ENCODE measurements around the gene FBXW7.

Gene FBXW7

DNA sequence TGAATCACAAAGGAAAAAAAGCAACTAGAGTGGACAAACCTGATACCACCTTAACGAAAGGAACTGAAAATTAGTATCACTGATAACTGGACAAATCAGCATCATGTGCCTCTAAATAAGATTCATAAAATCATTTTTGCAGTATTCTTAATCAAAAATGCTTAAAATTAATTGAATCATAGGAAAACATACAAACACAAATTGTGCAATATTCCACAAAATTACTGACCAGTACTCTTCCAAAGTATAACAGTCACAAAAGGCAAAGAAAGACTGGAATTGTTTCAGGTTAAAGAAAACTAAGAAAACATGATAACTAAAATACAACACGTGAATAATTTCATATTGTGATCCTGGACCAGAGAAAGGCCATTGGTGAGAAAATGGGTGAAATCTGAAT is 27.1 kb downstream of the FBXW7 start:
- no peak for DNase-seq

DNA sequence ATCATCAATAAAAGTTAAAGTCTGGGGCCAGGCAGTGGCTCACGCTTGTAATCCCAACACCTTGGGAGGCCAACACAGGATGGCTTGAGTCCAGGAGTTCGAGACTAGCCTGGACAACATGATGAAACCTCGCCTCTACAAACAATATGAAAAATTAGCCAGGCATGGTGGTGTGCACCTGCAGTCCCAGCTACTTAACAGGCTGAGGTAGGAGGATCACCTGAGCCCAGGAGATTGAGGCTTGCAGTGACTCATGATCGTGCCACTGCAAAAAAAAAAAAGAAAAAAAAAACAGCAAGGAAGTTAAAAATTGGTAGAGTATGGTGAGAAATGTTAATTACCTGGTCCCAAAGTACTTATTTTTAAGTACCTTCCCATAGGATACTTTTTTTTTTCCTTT is 27.5 kb downstream of the FBXW7 start:
- no peak for DNase-seq

DNA sequence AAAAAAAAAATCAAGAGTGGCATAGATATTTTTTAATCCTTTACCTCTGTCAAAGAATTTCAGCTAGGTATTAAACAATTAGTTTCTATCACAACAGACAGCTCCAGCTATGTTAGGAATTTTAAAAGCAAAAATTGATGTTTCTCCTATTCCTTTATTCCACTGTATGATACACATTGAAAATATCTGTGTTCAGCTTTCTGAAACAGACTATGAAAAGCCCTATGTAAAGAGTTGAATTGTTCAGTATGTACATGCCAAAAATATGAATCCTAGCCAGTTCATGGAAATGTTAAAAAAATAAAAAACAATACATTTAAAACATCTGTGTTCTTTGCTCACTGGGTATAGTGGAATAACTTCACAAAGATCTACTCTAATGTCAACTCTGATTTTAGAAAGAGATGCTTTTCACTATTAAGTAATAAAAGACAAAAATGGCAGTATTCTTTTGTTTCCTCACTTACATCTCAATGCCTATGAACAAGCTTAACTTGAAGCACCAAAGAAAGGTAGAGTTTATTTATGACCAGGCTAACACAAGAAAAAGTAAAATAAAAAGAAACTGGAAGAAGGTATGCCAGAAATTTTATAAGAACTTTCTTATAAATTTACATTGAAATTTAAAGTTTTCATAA is 32.1 kb downstream of the FBXW7 start:
- no peak for DNase-seq

DNA sequence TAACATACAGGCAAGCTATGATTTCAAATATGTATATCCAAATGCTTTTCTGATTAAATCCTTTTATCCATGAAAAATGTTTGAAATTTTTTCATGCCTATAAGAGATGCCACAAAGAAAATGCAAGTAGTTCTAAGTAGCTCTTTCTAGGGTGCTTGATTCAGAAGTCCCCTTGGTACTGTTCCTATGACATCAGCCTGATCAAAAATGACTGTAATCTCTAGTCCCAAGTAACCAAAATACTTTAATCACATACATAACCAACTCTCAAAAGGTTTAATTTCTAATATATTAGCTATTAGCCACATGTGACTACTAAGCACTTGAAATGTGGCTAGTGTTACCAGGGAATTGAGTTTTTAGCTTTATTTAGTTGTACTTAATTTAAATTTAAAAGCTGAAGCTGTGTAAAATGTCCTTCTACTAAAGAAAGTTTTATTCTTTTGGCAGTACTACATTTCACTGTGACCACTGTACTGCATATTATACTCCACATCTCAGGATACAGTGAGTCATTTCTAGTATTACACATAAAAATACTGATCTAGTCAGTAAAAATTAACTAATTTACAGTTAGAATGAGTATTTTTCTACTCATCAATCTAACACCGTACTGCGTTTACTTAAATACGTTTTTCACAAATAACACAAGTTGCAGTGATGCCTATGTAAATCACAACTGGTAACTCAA is 33.9 kb downstream of the FBXW7 start:
- DNase-seq, result no peak

DNA sequence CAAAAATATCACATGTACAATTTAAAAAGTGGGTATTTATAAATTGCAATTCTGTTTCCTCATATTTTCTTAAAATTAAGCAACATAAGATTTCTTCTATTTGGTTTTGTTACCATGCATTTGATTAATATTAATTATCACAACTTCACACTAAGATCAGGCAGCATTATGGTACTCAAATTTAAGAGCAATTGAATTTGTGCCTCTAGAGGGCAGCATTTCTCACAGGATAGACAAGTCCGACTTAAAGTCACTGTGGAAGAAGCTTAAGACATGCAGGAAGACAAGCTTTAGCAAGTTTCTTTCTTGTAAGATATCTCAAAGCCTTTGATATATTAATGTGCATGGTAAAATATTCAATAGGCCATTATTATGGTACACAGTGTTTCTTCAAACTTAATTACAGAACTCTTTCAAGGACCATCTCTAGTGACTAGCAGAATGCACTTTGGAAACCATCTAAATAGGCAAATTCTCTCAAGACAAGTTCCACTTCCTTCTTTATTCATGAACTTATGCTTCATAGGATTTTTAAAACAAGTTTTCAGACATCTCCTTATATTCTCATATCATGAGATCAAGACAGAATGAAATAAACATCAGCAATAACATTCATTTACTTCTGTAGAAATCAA is 35.0 kb downstream of the FBXW7 start:
- DNase-seq, result peak; percentile 23

DNA sequence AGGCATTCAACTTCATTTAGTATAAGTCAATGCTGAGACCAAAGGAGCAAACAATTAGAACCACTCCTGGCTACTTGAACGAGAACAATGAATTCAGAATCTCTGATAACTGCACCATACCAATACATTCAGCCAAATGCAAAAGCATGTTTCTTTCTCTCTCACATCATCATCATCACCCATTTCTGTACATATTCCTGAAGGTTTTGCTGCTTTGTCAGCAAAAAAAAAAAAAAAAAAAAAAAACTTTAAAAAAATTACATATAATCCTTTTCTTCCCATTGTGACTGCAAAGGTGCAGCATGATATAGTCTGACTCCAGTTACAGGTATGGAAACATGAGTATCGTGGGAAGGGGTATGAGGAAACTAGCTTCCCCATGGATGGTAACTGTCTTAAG is 35.6 kb downstream of the FBXW7 start:
- no peak for DNase-seq

DNA sequence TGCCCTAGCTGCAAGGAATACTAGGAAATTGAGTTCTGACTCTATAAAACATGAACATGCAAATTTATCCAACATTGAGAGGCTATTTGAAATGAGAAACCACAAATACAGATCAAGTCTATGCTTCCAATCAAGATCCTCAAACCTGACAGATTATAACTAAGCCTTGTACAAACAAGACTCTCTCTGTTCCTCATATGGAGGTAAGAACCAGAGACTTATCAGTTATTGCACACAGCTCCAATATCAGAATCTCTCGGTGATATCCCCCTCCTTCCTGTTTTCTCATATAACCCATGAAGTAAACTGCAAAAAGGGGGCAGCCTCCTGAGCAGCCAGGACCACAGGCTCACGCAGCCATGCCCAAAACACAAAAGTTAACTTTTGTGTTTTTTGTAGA is 36.5 kb downstream of the FBXW7 start:
- no peak for DNase-seq

DNA sequence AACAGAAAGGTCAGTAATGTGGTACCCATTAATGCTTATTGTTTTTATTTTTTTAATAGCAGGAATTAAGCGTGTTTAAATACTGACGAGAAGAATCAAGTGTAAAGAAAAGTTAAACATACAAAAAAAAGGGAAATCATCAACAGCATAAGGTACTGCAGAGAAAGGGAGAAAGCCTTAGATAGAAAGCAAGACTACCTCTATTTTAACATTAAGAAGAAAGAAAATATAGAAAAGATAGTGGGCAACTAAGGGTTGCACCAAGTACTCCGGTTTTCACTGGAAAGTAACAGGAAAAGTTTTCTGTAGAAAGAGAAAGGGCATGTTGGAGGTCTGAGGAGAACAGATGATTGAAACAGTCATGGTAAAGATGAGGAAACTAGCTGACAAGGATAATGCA is 41.9 kb downstream of the FBXW7 start:
- DNase-seq, result no peak

DNA sequence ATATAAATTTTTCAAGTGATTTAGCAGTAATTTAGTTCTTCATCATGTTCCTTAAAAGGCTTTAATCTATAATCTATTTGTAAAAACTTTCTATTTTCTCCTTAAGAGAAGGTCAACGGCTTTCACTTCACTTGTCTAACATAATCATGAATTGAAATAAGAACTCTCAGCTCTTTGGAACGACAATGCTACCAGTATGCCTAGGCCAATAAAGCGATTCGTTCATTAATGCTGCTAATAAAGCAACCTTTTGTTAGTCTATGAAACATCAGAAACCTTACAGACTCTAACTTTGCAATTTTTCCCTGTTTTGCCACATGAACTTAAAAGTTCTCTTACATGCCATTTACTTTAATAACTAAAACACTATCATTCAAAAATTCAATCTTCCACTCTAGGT is 47.6 kb downstream of the FBXW7 start:
- DNase-seq, result no peak

DNA sequence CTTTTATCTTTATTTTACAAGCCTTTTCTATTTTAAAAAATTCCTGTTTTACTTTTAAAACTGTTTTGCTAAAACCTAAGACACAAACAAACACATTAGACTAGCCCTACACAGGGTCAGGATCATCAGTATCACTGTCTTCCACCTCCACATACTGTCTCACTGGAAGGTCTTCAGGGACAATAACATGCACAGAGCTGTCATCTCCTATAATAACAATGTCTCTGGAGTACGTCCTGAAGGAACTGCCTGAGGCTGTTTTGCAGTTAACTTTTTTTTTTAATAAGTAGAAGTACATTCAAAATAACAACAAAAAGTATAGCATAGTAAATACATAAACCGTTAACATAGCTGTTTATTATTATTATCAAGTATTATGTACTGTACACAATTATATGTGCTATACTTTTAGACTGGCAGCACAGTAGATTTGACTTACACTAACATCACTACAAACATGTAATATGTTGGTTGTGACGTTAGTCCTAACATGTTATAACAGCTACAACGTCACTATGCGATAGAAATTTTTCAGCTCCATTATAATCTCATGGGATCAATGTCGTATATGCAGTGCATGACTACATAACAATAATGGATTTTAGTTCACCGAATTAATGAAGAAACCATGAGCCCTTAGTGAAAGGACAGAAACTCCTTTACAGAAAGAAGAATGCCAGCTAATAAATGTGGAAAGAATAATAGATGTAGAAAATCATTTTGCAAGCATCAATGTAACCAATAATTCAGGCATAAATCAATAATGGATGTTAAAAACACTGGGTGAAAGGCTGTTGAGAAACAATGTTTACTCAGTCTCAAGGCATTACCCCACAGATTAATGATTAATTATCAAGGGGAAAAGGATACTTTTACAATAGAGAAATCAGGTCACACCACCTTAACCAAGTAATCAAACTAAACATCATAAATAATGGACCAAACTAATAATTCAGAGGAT is 49.2 kb downstream of the FBXW7 start:
- no peak for DNase-seq

DNA sequence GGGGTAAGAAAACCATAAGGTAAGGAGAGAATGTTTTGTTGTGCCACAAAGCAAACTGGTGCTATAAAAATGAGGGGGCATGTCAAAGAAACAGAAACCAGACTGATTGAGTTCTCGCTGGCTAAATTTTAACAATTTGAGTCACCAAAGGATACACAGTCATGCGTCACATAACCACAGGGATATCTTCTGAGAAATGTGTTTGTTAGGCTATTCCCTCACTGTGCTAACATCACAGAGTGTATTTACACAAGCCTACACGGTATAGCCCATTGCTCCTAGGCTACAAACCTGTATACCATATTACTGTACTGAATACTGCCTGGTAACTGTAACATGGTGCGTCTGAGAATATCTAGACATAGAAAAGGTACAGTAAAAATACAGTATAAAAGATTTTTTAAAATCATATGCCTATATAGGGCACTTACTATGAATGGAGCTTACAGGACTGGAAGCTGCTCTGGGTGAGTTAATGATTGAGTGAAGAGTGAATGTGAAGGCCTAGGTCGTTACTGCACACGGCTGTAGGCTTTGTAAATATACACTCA is 50.1 kb downstream of the FBXW7 start:
- DNase-seq, result no peak

DNA sequence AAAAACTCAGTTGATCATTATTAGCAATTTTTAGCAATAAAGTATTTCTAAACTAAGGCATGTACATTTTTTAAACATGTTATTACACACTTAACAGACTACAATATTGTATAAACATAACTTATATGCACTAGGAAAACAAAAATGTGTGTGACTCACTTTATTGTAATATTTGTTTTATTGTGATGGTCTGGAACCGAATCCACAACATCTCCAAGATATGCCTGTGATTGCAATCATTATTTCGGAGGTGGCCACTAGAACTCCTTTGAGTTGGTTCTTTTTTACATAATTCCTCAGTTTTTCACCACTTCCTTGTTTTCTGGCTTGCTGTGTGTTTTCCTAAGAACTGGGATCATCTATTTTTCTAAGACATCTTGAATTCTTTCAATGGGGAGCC is 53.7 kb downstream of the FBXW7 start:
- DNase-seq, result no peak

DNA sequence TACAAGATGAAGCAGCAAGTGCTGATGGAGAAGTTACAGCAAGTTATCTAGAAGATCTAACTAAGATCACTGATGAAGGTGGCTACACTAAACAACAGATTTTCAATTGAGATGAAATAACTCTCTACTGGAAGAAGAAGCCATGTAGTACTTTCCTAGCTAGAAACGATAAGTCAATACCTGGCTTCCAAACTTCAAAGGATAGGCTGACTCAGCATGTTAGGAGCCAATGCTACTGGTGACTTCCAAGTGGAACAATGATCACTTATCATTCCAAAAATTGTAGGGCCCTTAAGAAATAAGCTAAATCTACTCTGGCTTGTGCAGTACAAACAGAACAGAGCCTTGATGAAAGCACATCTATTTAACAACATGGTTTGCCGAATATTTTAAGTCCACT is 55.0 kb downstream of the FBXW7 start:
- no peak for DNase-seq

DNA sequence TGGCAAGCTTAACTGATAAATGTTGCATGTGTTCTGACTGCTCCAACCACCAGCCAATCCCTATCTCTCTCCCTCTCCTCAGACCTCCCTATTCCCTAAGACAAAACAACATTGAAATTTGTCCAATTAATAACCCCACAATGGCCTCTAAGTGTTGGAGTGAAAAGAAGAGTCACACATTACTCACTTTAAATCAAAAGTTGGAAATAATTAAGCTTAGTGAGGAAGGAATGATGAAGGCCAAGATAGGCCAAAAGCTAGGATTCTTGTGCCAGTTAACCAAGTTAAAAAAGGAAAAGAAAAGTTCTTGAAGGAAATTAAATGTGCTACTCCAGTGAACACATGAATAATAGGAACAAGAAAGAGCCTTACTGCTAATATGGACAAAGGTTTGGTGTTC is 55.6 kb downstream of the FBXW7 start:
- no peak for DNase-seq

DNA sequence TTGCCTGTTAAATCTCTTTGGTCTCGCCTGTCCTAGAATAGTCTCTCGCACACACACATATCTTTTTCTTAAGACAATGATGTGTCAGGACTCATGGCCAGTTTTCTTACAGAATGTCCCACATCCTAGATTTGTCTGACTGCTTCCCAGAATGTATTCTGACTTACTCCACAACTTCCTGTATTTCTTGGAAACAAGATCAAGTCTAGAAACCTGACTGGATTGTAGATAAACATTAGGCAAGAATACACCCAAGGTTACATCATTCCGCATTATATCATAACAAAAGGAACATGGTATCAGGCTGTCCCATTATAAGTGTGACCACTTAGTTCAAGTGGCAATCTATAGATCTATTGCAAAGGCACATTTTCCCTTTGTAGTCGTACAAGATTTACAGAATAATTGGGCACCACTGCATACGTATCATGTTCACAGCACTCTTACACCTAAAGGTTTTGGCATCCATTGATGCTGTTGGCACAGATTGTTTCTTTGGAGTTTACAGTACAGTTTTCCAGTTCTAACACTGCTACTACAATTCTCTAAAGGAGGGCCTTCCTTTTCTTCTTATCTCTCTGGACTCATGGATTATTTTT is 56.4 kb downstream of the FBXW7 start:
- no peak for DNase-seq

DNA sequence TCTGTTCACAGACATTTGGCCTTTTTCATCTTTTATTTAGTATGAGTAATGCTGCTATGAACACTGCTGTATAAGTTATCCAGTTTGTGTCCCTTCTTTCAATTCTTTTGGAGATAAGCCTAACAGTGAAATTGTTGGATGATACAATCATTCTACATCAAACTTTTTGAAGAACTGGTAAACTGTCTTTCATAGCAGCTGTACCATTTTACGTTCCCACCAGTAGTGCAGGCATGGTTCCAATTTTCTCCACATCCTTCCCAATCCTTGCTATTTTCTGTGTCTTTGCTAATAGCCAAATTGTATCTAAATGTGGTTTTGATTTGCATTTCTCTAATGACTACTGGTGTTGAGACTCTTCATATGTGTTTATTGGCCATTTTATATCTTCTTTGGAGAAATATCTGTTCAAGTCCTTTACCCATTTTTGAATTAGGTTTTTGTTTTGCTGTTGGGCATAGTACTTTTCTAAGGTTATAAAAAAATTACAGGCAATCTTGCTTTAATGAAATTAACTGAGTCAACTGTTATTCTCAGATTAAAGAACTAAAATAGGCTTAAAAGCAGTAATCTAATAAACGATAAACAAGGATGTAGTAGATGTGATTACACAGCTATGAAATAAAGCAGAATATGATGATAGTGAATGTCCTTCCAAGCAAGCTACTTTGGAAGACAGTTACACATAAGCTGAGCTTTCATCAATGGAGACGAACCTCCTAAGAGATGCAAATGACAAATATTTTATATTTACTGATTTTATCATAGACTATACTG is 57.2 kb downstream of the FBXW7 start:
- DNase-seq, result no peak

DNA sequence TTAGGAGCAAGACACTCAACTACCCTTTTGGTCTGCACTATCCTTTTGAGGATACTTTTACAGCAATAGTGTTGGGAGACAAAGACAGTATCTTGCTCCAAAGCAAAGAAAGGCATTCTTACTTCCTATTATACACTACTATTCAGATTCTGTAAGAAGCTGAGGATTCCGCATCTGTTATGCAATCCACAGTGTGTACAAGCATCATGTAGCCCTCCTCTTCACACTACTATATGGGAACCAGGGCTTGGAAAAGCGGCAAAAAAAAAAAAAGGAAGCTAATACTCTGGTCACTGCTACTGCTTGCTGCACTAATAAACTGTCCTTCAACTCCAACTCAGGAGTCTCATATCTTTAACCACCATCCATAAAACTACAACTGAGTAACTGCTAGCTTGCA is 59.1 kb downstream of the FBXW7 start:
- no peak for DNase-seq

DNA sequence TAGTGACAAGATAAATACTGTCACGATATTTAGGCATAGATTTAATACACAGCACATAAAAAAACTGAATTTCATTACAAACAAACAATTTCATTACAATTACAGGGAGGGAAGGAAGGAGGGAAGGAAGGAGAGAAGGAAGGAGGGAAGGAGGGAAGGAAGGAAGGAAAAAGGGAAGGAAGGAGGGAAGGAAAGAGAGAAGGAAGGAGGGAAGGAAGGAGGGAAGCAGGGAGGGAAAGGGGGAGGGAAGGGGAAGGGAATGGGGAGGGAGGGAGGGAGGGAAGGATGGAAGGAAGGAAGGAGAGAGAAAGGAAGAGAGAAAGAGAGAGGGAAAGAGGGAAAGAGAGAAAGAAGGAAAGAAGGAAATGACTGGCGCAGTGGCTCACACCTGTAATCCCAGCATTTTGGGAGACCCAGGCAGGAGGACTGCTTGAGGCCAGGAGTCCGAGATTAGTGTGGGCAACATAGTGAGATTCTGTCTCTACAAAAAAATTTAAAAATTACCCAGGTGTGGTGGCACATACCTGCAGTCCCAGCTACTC is 64.6 kb downstream of the FBXW7 start:
- DNase-seq, result no peak

DNA sequence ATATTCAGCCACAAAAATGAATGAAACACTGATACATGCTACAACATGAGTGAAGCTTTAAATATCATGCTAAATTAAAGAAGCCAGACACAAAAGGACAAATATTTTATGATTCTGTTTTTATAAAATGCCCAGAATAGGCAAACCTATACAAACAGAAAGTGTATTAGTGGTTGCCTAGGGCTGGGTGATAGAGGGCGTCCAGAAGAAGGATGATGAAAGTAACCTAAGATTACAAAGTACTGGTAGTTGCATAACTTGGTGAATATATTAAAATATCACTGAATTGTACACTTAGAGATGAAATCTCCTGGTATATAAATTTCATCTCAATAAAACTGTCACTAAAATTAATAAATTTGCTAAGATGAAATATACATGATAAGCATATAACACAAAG is 67.5 kb downstream of the FBXW7 start:
- no peak for DNase-seq

DNA sequence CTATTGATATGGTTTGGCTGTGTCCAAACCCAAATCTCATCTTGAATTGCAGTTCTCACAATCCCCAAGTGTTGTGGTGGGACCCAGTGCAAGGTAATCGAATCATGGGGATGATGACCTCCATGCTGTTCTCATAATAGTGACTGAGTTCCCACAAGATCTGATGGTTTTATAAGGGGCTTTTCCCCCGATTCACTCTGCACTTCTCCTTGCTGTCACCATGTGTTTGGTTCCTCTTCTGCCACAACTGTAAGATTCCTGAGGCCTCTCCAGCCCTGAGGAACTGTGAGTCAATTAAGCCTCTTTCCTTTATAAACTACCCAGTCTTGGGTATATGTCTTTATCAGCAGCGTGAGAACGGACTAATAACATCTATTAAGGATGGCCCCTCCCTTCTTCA is 68.8 kb downstream of the FBXW7 start:
- DNase-seq, result no peak

DNA sequence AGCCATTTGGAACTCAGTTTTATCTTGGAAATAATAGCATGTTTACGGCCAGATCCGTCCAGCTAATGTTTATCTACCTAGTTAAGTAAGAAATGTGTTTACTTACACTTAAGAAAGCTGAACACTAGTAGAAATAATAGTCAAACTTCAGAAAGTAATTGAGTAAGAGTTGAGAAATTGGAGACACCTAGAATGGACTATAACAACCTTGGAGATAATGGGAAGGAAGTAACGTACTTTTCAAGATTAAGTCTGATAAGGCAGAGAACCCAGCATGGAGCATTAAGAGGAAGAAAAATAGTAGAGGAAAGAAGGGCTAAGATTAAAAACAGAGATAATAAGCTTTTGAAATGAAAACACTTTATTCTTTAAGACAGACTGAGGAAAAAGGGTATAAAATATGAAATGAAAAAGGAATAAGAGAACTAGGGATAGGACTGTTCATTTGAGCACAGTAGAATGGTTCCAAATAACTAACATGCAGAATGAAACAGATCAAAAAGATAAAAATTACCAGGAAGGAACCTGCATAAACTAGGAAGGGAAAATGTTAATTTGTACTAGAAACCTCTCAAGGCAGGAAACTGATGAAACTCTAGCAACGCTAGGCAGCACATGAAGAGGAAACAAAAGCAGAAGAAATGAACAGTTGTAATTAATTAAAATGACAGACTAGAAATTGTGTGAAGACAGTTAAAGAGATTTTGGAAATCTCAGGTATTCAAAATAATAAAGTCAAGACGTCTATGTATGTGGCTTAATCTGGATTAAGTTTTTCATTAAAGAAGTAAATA is 71.7 kb downstream of the FBXW7 start:
- no peak for DNase-seq
